WTC11 (cell line): Measurements from ENCODE around the gene GSS. TPM values are rescaled to one million over a fixed set of nuclear protein-coding genes. Genes with fewer than 3 reads are reported as not detected.

Experiments
- ATAC-seq: fragments of 200-7000 bp; cut with Tn5 transposase; 2 replicates; pipeline ENCODE4 v1.10.0; 2021; ENCODE audit warnings: mild to moderate bottlenecking, moderate library complexity
- CTCF ChIA-PET: fragments of 300-600 bp; sonication (Branson Sonifier 250); formaldehyde crosslinking; loops from one replicate; lab custom pipeline; 2021; ENCODE audit warnings: antibody characterized with exemption; lab: Charles Lee
- POLR2A ChIA-PET: fragments of 350-600 bp; sonication (Branson Sonifier 250); formaldehyde crosslinking; loops from one replicate; lab custom pipeline; 2021; ENCODE audit warnings: antibody characterized with exemption; lab: Charles Lee
- DNase-seq: peaks from one replicate; pipeline ENCODE4 v3.0.0; 2021; ENCODE audit warnings: low spot score
- H3K27ac Mint-ChIP-seq: 2 replicates; pipeline ENCODE4 v1.8.0; 2021; ENCODE audit warnings: mixed read lengths
- H3K27me3 Mint-ChIP-seq: 2 replicates; pipeline ENCODE4 v1.8.0; 2021; ENCODE audit warnings: low read depth, mild to moderate bottlenecking, moderate library complexity, mixed read lengths
- H3K36me3 Mint-ChIP-seq: 2 replicates; pipeline ENCODE4 v1.8.0; 2021; ENCODE audit warnings: mixed read lengths
- H3K4me1 Mint-ChIP-seq: 2 replicates; pipeline ENCODE4 v1.8.0; 2022; ENCODE audit warnings: mixed read lengths
- H3K4me3 Mint-ChIP-seq: 2 replicates; pipeline ENCODE4 v1.8.0; 2021; ENCODE audit warnings: mild to moderate bottlenecking, moderate library complexity, mixed read lengths
- H3K9me3 Mint-ChIP-seq: 2 replicates; pipeline ENCODE4 v1.8.0; 2021; ENCODE audit warnings: mixed read lengths
- ATF1 ChIP-seq: sonication (generic); formaldehyde crosslinking; IDR thresholded peaks from 2 replicates; pipeline ENCODE4 v1.8.1; 2023; ENCODE audit warnings: mild to moderate bottlenecking, moderate library complexity, missing genetic modification reagents
- ATF3 ChIP-seq: sonication (generic); formaldehyde crosslinking; conservative IDR thresholded peaks from 2 replicates; pipeline ENCODE4 v1.8.1; 2022; ENCODE audit warnings: mild to moderate bottlenecking, missing genetic modification reagents
- CDX4 ChIP-seq: fragments of 250-450 bp; sonication (Bioruptor Pico); IDR thresholded peaks from 2 replicates; pipeline ENCODE4 v1.9.0; 2021; ENCODE audit warnings: moderate library complexity, mild to moderate bottlenecking, inconsistent platforms, borderline replicate concordance
- CREM ChIP-seq: sonication (generic); formaldehyde crosslinking; IDR thresholded peaks from 2 replicates; pipeline ENCODE4 v1.8.1; 2022; ENCODE audit warnings: mild to moderate bottlenecking, missing genetic modification reagents, moderate library complexity
- E2F5 ChIP-seq: sonication (generic); formaldehyde crosslinking; IDR thresholded peaks from 2 replicates; pipeline ENCODE4 v1.8.1; 2022; ENCODE audit warnings: mild to moderate bottlenecking, moderate library complexity, missing genetic modification reagents
- FOXP4 ChIP-seq: sonication (generic); formaldehyde crosslinking; IDR thresholded peaks from 2 replicates; pipeline ENCODE4 v1.8.0; 2022; ENCODE audit warnings: mild to moderate bottlenecking, missing genetic modification reagents
- GTF2I ChIP-seq: fragments of 250-450 bp; sonication (Bioruptor Pico); conservative IDR thresholded peaks from 2 replicates; pipeline ENCODE4 v1.4.0; 2021; ENCODE audit warnings: mild to moderate bottlenecking
- HMGA2 ChIP-seq: fragments of 250-450 bp; sonication (Bioruptor Pico); IDR thresholded peaks from 2 replicates; pipeline ENCODE4 v1.4.0; 2021; ENCODE audit warnings: mild to moderate bottlenecking, moderate library complexity
- IRF2 ChIP-seq: sonication (generic); formaldehyde crosslinking; IDR thresholded peaks from 2 replicates; pipeline ENCODE4 v1.8.0; 2022; ENCODE audit warnings: low read depth, missing genetic modification reagents, borderline replicate concordance
- NFE2L1 ChIP-seq: sonication (generic); formaldehyde crosslinking; IDR thresholded peaks from 2 replicates; pipeline ENCODE4 v1.8.1; 2023; ENCODE audit warnings: missing genetic modification reagents
- NR2C2 ChIP-seq: sonication (generic); formaldehyde crosslinking; IDR thresholded peaks from 2 replicates; pipeline ENCODE4 v1.8.0; 2022; ENCODE audit warnings: mild to moderate bottlenecking, missing genetic modification reagents
- SMAD4 ChIP-seq: sonication (generic); formaldehyde crosslinking; IDR thresholded peaks from 2 replicates; pipeline ENCODE4 v1.8.0; 2022; ENCODE audit warnings: mild to moderate bottlenecking, missing genetic modification reagents
- SP1 ChIP-seq: sonication (generic); formaldehyde crosslinking; conservative IDR thresholded peaks from 2 replicates; pipeline ENCODE4 v1.8.1; 2022; ENCODE audit warnings: missing genetic modification reagents
- TEAD1 ChIP-seq: sonication (generic); formaldehyde crosslinking; IDR thresholded peaks from 2 replicates; pipeline ENCODE4 v1.8.0; 2022; ENCODE audit warnings: mild to moderate bottlenecking, missing genetic modification reagents
- TEAD4 ChIP-seq: sonication (generic); formaldehyde crosslinking; IDR thresholded peaks from 2 replicates; pipeline ENCODE4 v1.8.0; 2022; ENCODE audit warnings: mild to moderate bottlenecking, missing genetic modification reagents
- USF2 ChIP-seq: sonication (generic); formaldehyde crosslinking; IDR thresholded peaks from 2 replicates; pipeline ENCODE4 v1.8.1; 2023; ENCODE audit warnings: mild to moderate bottlenecking, missing genetic modification reagents, moderate library complexity
- ZBTB43 ChIP-seq: sonication (generic); formaldehyde crosslinking; IDR thresholded peaks from 2 replicates; pipeline ENCODE4 v1.8.1; 2023; ENCODE audit warnings: mild to moderate bottlenecking, missing genetic modification reagents
- ZMAT4 ChIP-seq: fragments of 250-450 bp; sonication (Bioruptor Pico); IDR thresholded peaks from 2 replicates; pipeline ENCODE4 v1.9.0; 2021; ENCODE audit warnings: mild to moderate bottlenecking
- ZNF121 ChIP-seq: sonication (generic); formaldehyde crosslinking; IDR thresholded peaks from 2 replicates; pipeline ENCODE4 v1.8.0; 2023; ENCODE audit warnings: missing genetic modification reagents
- ZNF138 ChIP-seq: sonication (generic); formaldehyde crosslinking; conservative IDR thresholded peaks from 2 replicates; pipeline ENCODE4 v1.8.1; 2022; ENCODE audit warnings: mild to moderate bottlenecking, moderate library complexity, missing genetic modification reagents
- ZNF232 ChIP-seq: sonication (generic); formaldehyde crosslinking; IDR thresholded peaks from 2 replicates; pipeline ENCODE4 v1.8.0; 2022; ENCODE audit warnings: mild to moderate bottlenecking, missing genetic modification reagents
- ZNF425 ChIP-seq: fragments of 250-450 bp; sonication (Bioruptor Pico); conservative IDR thresholded peaks from 2 replicates; pipeline ENCODE4 v1.9.0; 2021; ENCODE audit warnings: mild to moderate bottlenecking
- total RNA-seq: library from RNA; stranded (reverse); gene quantifications from 3 replicates; pipeline ENCODE4 v1.2.3, GENCODE V29; 2021

The GSS gene
- total RNA-seq, 1 experiment from 2014 or later = 47.3 TPM

- POLR2A ChIA-PET = no interaction called here
- CTCF ChIA-PET = interaction anchor here (0.6 kb wide), 1 partner anchor 165 kb away, joined by 3 read pairs; no protein-coding TSS in a partner anchor
- no peaks in the 10 kb centered on the region for H3K4me1 Mint-ChIP-seq
- peaks cover 40% of the 10 kb centered on the region for H3K36me3 Mint-ChIP-seq
- DNase-seq (no peak), ATAC-seq (no peak)
- no peaks in the 10 kb centered on the region for H3K27me3 Mint-ChIP-seq
- TF ChIP-seq CDX4 (CRISPR knock-in tag) = no peak
- no peak for TF ChIP-seq E2F5
- no peak for TF ChIP-seq SMAD4
- TF ChIP-seq TEAD1 (CRISPR knock-in tag) = no peak
- TF ChIP-seq ATF1 (CRISPR knock-in tag) = no peak
- TF ChIP-seq HMGA2 (CRISPR knock-in tag) = no peak
- no peak for TF ChIP-seq FOXP4 (CRISPR knock-in tag)
- TF ChIP-seq GTF2I (CRISPR knock-in tag) = no peak
- no peak for TF ChIP-seq ZBTB43 (CRISPR knock-in tag)
- no peak for TF ChIP-seq ATF3
- TF ChIP-seq ZNF232 = no peak
- TF ChIP-seq NFE2L1 (CRISPR knock-in tag) = no peak
- TF ChIP-seq SP1 (CRISPR knock-in tag) = no peak
- H3K4me3 Mint-ChIP-seq = no peak overlapping the region
- H3K27ac Mint-ChIP-seq = no peak overlapping the region
- no peaks in the 10 kb centered on the region for H3K9me3 Mint-ChIP-seq
Measured at GRCh38 chr20:34931771-34932170, 23.8 kb downstream of the GSS start.

- Mint-ChIP-seq H3K4me1 (no peaks in the 10 kb centered on the region), H3K27me3 (no peaks in the 10 kb centered on the region), H3K36me3 (peaks cover 44% of the 10 kb centered on the region), H3K4me3 (no peak overlapping the region), H3K9me3 (no peaks in the 10 kb centered on the region), H3K27ac (no peak overlapping the region)
- no peak for ATAC-seq
- CTCF ChIA-PET = no interaction called here
- POLR2A ChIA-PET = no interaction called here
- DNase-seq = no peak
- TF ChIP-seq ZNF138 (CRISPR knock-in tag) (no peak), NFE2L1 (CRISPR knock-in tag) (no peak), USF2 (no peak), ZNF425 (CRISPR knock-in tag) (no peak), ZNF121 (CRISPR knock-in tag) (no peak), FOXP4 (CRISPR knock-in tag) (no peak), IRF2 (no peak), NR2C2 (no peak), CREM (no peak), SP1 (CRISPR knock-in tag) (no peak), ZBTB43 (CRISPR knock-in tag) (no peak), ZMAT4 (CRISPR knock-in tag) (no peak), TEAD4 (no peak)
Measured at GRCh38 chr20:34928411-34928810, 27.2 kb downstream of the GSS start.
